MM.1S (cell line): ENCODE results near the gene PHETA1.

Source experiments
- EZH2 ChIP-seq: fragments of 300-600 bp; sonication (generic); optimal IDR thresholded peaks from 2 replicates; pipeline ENCODE3; 2017; ENCODE audit warnings: low read depth, mild to moderate bottlenecking, antibody characterized with exemption, low read length, mixed read lengths
- EZH2phosphoT487 ChIP-seq: fragments of 300-600 bp; sonication (generic); IDR thresholded peaks from 2 replicates; pipeline ENCODE4 v1.6.1; 2018; ENCODE audit warnings: antibody characterized with exemption, low read length
- TF ChIP-seq, protein P1 (sequence below): fragments of 300-600 bp; sonication (generic); IDR thresholded peaks from 2 replicates; pipeline ENCODE4 v1.5.1; 2016; ENCODE audit warnings: antibody characterized with exemption, low read length, mixed read lengths

DNA sequence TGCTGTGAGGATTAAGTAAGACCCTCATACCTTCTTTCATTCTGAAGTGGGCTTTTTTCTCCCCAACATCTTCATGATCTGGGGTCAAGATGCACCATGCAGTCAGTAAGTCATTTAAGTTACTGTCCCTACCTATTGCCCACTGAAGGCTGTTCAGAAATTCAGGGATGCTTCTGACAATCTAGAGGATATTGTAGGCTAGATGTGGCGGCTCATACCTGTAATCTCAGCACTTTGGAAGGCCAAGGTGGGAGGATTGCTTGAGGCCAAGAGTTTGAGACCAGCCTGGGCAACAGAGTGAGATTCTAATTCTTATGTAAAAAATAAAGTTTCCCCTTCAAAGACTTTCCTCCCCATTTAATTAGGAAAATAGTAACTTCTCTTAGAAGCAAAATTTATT is 28.7 kb downstream of the PHETA1 start:
- TF ChIP-seq, protein P1, sequence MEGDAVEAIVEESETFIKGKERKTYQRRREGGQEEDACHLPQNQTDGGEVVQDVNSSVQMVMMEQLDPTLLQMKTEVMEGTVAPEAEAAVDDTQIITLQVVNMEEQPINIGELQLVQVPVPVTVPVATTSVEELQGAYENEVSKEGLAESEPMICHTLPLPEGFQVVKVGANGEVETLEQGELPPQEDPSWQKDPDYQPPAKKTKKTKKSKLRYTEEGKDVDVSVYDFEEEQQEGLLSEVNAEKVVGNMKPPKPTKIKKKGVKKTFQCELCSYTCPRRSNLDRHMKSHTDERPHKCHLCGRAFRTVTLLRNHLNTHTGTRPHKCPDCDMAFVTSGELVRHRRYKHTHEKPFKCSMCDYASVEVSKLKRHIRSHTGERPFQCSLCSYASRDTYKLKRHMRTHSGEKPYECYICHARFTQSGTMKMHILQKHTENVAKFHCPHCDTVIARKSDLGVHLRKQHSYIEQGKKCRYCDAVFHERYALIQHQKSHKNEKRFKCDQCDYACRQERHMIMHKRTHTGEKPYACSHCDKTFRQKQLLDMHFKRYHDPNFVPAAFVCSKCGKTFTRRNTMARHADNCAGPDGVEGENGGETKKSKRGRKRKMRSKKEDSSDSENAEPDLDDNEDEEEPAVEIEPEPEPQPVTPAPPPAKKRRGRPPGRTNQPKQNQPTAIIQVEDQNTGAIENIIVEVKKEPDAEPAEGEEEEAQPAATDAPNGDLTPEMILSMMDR: no peak
- TF ChIP-seq EZH2 (no peak), EZH2phosphoT487 (no peak)
